Activated CD8-positive, alpha-beta T cell treated with anti-CD3 and anti-CD28 coated beads for 36 hours (primary cell): ENCODE measurements around the gene CLDN6. TPM values are rescaled to one million over a fixed set of nuclear protein-coding genes. Genes with fewer than 3 reads are reported as not detected.

ENCODE experiments used
- ATAC-seq: fragments of 200-7000 bp; cut with Tn5 transposase; one replicate; pipeline ENCODE4 v1.10.0; 2021; ENCODE audit warnings: mild to moderate bottlenecking, moderate library complexity
- CTCF ChIA-PET: fragments of 350-600 bp; sonication (Branson Sonifier 250); formaldehyde crosslinking; loops from one replicate; lab custom pipeline; 2021; ENCODE audit warnings: antibody characterized with exemption; lab: Charles Lee
- POLR2A ChIA-PET: fragments of 350-600 bp; sonication (Branson Sonifier 250); formaldehyde crosslinking; loops from one replicate; lab custom pipeline; 2021; ENCODE audit warnings: antibody characterized with exemption; lab: Charles Lee
- DNase-seq: peaks from one replicate; pipeline ENCODE4 v3.0.0-alpha.2; 2020
- H3K27ac Mint-ChIP-seq: one replicate; pipeline ENCODE4 v1.8.0; 2021; ENCODE audit warnings: mild to moderate bottlenecking, mixed read lengths
- H3K27me3 Mint-ChIP-seq: one replicate; pipeline ENCODE4 v1.8.0; 2021; ENCODE audit warnings: mixed read lengths
- H3K36me3 Mint-ChIP-seq: one replicate; pipeline ENCODE4 v1.8.0; 2021; ENCODE audit warnings: low read depth, mixed read lengths
- H3K4me1 Mint-ChIP-seq: one replicate; pipeline ENCODE4 v1.8.0; 2021; ENCODE audit warnings: low read depth, mixed read lengths
- H3K4me3 Mint-ChIP-seq: one replicate; pipeline ENCODE4 v1.8.0; 2021; ENCODE audit warnings: mild to moderate bottlenecking, moderate library complexity, mixed read lengths
- H3K9me3 Mint-ChIP-seq: one replicate; pipeline ENCODE4 v1.8.0; 2021; ENCODE audit warnings: mixed read lengths
- CTCF ChIP-seq: fragments of 200-600 bp; IDR thresholded peaks from one replicate; pipeline ENCODE4 v1.8.0; 2022; ENCODE audit warnings: antibody characterized with exemption, mild to moderate bottlenecking
- intact Hi-C: fragments of 100-400 bp; cut with micrococcal nuclease; formaldehyde crosslinking; loops from one replicate; pipeline ENCODE4 v1.10.0; 2022
- total RNA-seq, 2 experiments: library from RNA; stranded (reverse); gene quantifications; one replicate each; pipeline ENCODE4 v1.2.3, GENCODE V29; 2021

CLDN6 gene
- total RNA-seq, 2 experiments from 2014 or later = not detected

GRCh38 chr16:3035289-3035971 lies 17.4 kb upstream of the CLDN6 start:
- no peaks in the 10 kb centered on the region for H3K9me3 Mint-ChIP-seq
- H3K4me3 Mint-ChIP-seq = no peak overlapping the region
- peaks cover 11% of the 10 kb centered on the region for H3K4me1 Mint-ChIP-seq
- no peak for TF ChIP-seq CTCF
- intact Hi-C loops = no loop called here
- peaks cover 73% of the 10 kb centered on the region for H3K27me3 Mint-ChIP-seq
- ChIA-PET POLR2A (interaction anchor here (0.6 to 1.9 kb wide), 4 partner anchors 11 to 23 kb away, joined by 3 to 9 read pairs (median 4); no protein-coding TSS in a partner anchor), CTCF (interaction anchor here (0.9 to 10.2 kb wide), 10 partner anchors 9 to 114 kb away, joined by 3 to 135 read pairs (median 6); partner anchors contain the start of genes CLDN6, HCFC1R1, THOC6 and TNFRSF12A)
- no peaks in the 10 kb centered on the region for H3K36me3 Mint-ChIP-seq
- ATAC-seq (no peak), DNase-seq (no peak)
- no peak overlapping the region for H3K27ac Mint-ChIP-seq

- DNase-seq (no peak), ATAC-seq (no peak)
- peaks cover 31% of the 10 kb centered on the region for H3K4me1 Mint-ChIP-seq
- H3K9me3 Mint-ChIP-seq = no peaks in the 10 kb centered on the region
- no peaks in the 10 kb centered on the region for H3K36me3 Mint-ChIP-seq
- ChIA-PET CTCF (interaction anchor here (1.2 to 10.2 kb wide), 17 partner anchors 7 to 136 kb away, joined by 4 to 135 read pairs (median 12); partner anchors contain the start of genes CLDN6, HCFC1R1, THOC6 and TNFRSF12A), POLR2A (interaction anchor here (1.7 kb wide), 1 partner anchor 10 kb away, joined by 4 read pairs; no protein-coding TSS in a partner anchor)
- peaks cover 65% of the 10 kb centered on the region for H3K27me3 Mint-ChIP-seq
- no peak overlapping the region for H3K27ac Mint-ChIP-seq
- H3K4me3 Mint-ChIP-seq = no peak overlapping the region
- intact Hi-C loops = no loop called here
- TF ChIP-seq CTCF = no peak
These were observed 14.6 kb upstream of the CLDN6 start for GRCh38 chr16:3032624-3033023.

GRCh38 chr16:3030222-3031212 lies 12.5 kb upstream of the CLDN6 start:
- ChIA-PET CTCF (interaction anchor here (0.8 to 10.2 kb wide), 32 partner anchors 10 to 473 kb away, joined by 3 to 135 read pairs (median 7); partner anchors contain the start of genes CLDN6, CLDN9, HCFC1R1 and PKMYT1), POLR2A (interaction anchor here (0.7 to 2.1 kb wide), 7 partner anchors 9 to 99 kb away, joined by 3 to 8 read pairs (median 4); partner anchors contain the start of gene PAQR4)
- no peaks in the 10 kb centered on the region for H3K9me3 Mint-ChIP-seq
- H3K27me3 Mint-ChIP-seq = peaks cover 52% of the 10 kb centered on the region
- no peak for DNase-seq
- H3K27ac Mint-ChIP-seq = no peak overlapping the region
- intact Hi-C loops = no loop called here
- H3K36me3 Mint-ChIP-seq = peaks cover 12% of the 10 kb centered on the region
- TF ChIP-seq CTCF = no peak
- peak overlapping the region; percentile 66 for H3K4me3 Mint-ChIP-seq
- no peak for ATAC-seq
- peaks cover 24% of the 10 kb centered on the region for H3K4me1 Mint-ChIP-seq

GRCh38 chr16:3029491-3030221 lies 11.7 kb upstream of the CLDN6 start:
- peak overlapping the region; percentile 66 for H3K4me3 Mint-ChIP-seq
- TF ChIP-seq CTCF = no peak
- CTCF ChIA-PET = interaction anchor here (0.9 to 10.2 kb wide), 19 partner anchors 9 to 247 kb away, joined by 3 to 135 read pairs (median 9); partner anchors contain the start of genes CLDN6, HCFC1R1, THOC6 and TNFRSF12A
- no peak overlapping the region for H3K27ac Mint-ChIP-seq
- H3K27me3 Mint-ChIP-seq = peaks cover 44% of the 10 kb centered on the region
- intact Hi-C loops = no loop called here
- peak; percentile 79 for DNase-seq
- H3K4me1 Mint-ChIP-seq = peaks cover 27% of the 10 kb centered on the region
- POLR2A ChIA-PET = interaction anchor here (0.9 to 2.1 kb wide), 5 partner anchors 9 to 95 kb away, joined by 3 to 6 read pairs (median 4); partner anchors contain the start of gene TNFRSF12A
- peaks cover 12% of the 10 kb centered on the region for H3K36me3 Mint-ChIP-seq
- ATAC-seq = peak; percentile 60
- H3K9me3 Mint-ChIP-seq = no peaks in the 10 kb centered on the region
